HepG2 (cell line): ENCODE results near the gene RPS27L. TPM values are rescaled to one million over a fixed set of nuclear protein-coding genes. Genes with fewer than 3 reads are reported as not detected.

Source experiments
- AGO2 ChIP-seq: fragments of 200-400 bp; formaldehyde crosslinking; optimal IDR thresholded peaks from 2 replicates; pipeline ENCODE3; 2017; ENCODE audit warnings: mild to moderate bottlenecking, low read depth, low read length, moderate library complexity
- DNMT3B ChIP-seq: conservative IDR thresholded peaks from 2 replicates; pipeline ENCODE4 v1.6.1; 2016; ENCODE audit warnings: missing biosample characterization, control low read depth
- GPN1 ChIP-seq: sonication (generic); formaldehyde crosslinking; IDR thresholded peaks from 2 replicates; pipeline ENCODE4 v1.5.1; 2020; ENCODE audit warnings: missing genetic modification reagents, borderline replicate concordance
- KDM1A ChIP-seq: IDR thresholded peaks from 2 replicates; pipeline ENCODE4 v1.6.1; 2016; ENCODE audit warnings: missing compliant biosample characterization
- KLF6 ChIP-seq: IDR thresholded peaks from 2 replicates; pipeline ENCODE4 v1.8.0; 2016; ENCODE audit warnings: missing biosample characterization, missing genetic modification reagents
- MAFF ChIP-seq: IDR thresholded peaks from 2 replicates; pipeline ENCODE4 v1.6.1; 2011; ENCODE audit warnings: low read depth, low read length, improper control_type of control experiment
- PPARG ChIP-seq: conservative IDR thresholded peaks from 2 replicates; pipeline ENCODE4 v1.6.1; 2016; ENCODE audit warnings: missing biosample characterization, missing genetic modification reagents
- SP1 ChIP-seq, 2 experiments: fragments of 450-650 bp in 1 of 2; sonication (generic) in 1 of 2; formaldehyde crosslinking in 1 of 2; IDR thresholded peaks; 2 replicates each; pipeline versions ENCODE4 v1.4.0 to v1.6.1; 2016 to 2020; ENCODE audit warnings: missing genetic modification reagents in 1 of 2
- YEATS2 ChIP-seq: sonication (generic); formaldehyde crosslinking; IDR thresholded peaks from 2 replicates; pipeline ENCODE4 v1.4.0; 2020; ENCODE audit warnings: missing genetic modification reagents, borderline replicate concordance
- ZC3H4 ChIP-seq: sonication (generic); formaldehyde crosslinking; IDR thresholded peaks from 2 replicates; pipeline ENCODE4 v1.4.0; 2020; ENCODE audit warnings: missing genetic modification reagents, borderline replicate concordance
- ZFX ChIP-seq: sonication (generic); formaldehyde crosslinking; IDR thresholded peaks from 2 replicates; pipeline ENCODE4 v1.4.0; 2020; ENCODE audit warnings: mild to moderate bottlenecking, low read depth, missing genetic modification reagents, moderate library complexity
- ZNF333 ChIP-seq: sonication (generic); formaldehyde crosslinking; IDR thresholded peaks from 2 replicates; pipeline ENCODE4 v1.4.0; 2020; ENCODE audit warnings: mild to moderate bottlenecking, missing genetic modification reagents, borderline replicate concordance
- ZNF460 ChIP-seq: sonication (generic); formaldehyde crosslinking; IDR thresholded peaks from 2 replicates; pipeline ENCODE4 v1.5.1; 2020; ENCODE audit warnings: missing genetic modification reagents, mild to moderate bottlenecking, borderline replicate concordance
- ZNF567 ChIP-seq: sonication (generic); formaldehyde crosslinking; IDR thresholded peaks from 2 replicates; pipeline ENCODE4 v1.8.1; 2023; ENCODE audit warnings: mild to moderate bottlenecking, missing genetic modification reagents, borderline replicate concordance
- ZNF672 ChIP-seq: sonication (generic); formaldehyde crosslinking; IDR thresholded peaks from 2 replicates; pipeline ENCODE4 v1.8.1; 2022; ENCODE audit warnings: missing genetic modification reagents
- ZNF775 ChIP-seq: sonication (generic); formaldehyde crosslinking; IDR thresholded peaks from 2 replicates; pipeline ENCODE4 v1.4.0; 2020; ENCODE audit warnings: missing genetic modification reagents, mild to moderate bottlenecking, moderate library complexity, borderline replicate concordance
- ZSCAN30 ChIP-seq: sonication (generic); formaldehyde crosslinking; IDR thresholded peaks from 2 replicates; pipeline ENCODE4 v1.5.0; 2020; ENCODE audit warnings: mild to moderate bottlenecking, missing genetic modification reagents
- polyA plus RNA-seq, 8 experiments: library from polyadenylated mRNA; depleted of rRNA in 3 of 8; stranded (reverse) in 7 of 8; unstranded in 1 of 8; fragments of >200 nt; fragmentation: Illumina TruSeq in 4 of 8; extraction: Trizol in 4 of 8; gene quantifications; 2 replicates each; pipeline versions ENCODE4 v1.2.1 to v1.2.3, GENCODE V29; 2011 to 2016; ENCODE audit warnings: low read depth in 4 of 8, missing spikeins in 1 of 8, mixed read lengths in 1 of 8; ENCODE audit not compliant: insufficient read depth in 1 of 8
- total RNA-seq, 5 experiments: library from RNA; depleted of rRNA; stranded (reverse); fragments of >200 nt; fragmentation: Illumina TruSeq; extraction: Trizol; gene quantifications; 2 replicates each; pipeline ENCODE4 v1.2.3, GENCODE V29; 2016; ENCODE audit warnings: low read depth in 1 of 5
- TF ChIP-seq, protein P1 (sequence below): sonication (generic); formaldehyde crosslinking; IDR thresholded peaks from 2 replicates; pipeline ENCODE4 v1.5.1; 2020; ENCODE audit warnings: missing genetic modification reagents, mild to moderate bottlenecking, borderline replicate concordance
- TF ChIP-seq, protein P2 (sequence below): sonication (generic); formaldehyde crosslinking; IDR thresholded peaks from 2 replicates; pipeline ENCODE4 v1.5.1; 2020; ENCODE audit warnings: mild to moderate bottlenecking, missing genetic modification reagents, borderline replicate concordance
- TF ChIP-seq, protein P3 (sequence below): sonication (generic); formaldehyde crosslinking; IDR thresholded peaks from 2 replicates; pipeline ENCODE4 v1.8.1; 2023; ENCODE audit warnings: mild to moderate bottlenecking, inconsistent platforms, moderate library complexity, missing genetic modification reagents, borderline replicate concordance
- TF ChIP-seq, protein P4 (sequence below): IDR thresholded peaks from 2 replicates; pipeline ENCODE4 v1.6.1; 2016; ENCODE audit warnings: missing genetic modification reagents, missing compliant biosample characterization

Gene RPS27L
- total and polyA plus RNA-seq, 2 of the 13 experiments (the other 11 are each of a cell fraction or from before 2014, with no cell fraction given): 231 to 433 TPM

DNA sequence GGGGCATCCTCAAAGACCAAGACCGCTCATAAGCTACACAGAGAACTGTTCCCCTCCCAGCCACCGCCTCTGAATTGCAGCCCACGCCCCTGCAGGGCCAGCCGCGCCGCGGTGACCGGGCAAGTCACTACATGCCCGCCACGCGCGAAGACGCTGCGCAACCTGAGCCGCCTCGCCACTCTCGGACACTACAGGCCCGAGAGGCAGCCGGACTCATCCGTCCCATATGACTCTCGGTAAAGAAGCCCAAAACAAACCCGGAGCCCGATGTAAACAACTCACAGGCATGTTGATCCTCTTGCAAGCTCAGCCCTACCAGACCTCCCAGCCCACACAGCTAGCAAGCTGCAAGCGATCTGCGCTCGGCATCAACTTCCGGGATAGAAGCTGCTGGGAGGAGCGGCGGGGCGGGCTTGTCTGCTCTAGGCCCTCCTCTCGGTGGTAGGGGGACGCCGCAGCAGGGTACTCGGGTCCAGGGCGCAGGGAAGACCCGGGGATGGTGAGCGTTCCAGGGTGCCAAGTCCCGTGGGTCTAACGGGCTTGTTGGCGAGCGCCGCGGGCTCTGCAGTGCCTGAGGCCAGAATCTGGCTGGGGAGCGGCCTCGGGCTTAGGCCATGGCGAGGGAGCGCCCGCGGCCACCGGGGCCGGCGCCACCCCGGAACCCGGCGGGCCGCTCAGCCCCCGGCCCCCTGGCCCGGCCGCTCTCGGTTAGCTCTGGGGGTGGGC, at the start of gene RPS27L (continued):
- TF ChIP-seq, protein P1, sequence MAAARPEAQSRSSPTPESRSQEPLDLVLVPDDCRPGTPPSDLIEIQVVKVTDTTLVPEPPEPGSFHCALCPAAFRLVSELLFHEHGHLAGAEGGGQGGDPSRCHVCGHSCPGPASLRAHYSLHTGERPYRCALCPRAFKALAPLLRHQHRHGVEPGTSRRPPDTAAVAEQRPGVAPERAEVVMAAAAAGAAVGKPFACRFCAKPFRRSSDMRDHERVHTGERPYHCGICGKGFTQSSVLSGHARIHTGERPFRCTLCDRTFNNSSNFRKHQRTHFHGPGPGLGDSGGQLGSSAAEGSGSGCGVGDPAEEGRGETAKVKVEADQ: peak; percentile 40; the same call in 1 of the 2 replicates
- TF ChIP-seq ZNF775 (CRISPR knock-in tag): no peak
- TF ChIP-seq, protein P2, sequence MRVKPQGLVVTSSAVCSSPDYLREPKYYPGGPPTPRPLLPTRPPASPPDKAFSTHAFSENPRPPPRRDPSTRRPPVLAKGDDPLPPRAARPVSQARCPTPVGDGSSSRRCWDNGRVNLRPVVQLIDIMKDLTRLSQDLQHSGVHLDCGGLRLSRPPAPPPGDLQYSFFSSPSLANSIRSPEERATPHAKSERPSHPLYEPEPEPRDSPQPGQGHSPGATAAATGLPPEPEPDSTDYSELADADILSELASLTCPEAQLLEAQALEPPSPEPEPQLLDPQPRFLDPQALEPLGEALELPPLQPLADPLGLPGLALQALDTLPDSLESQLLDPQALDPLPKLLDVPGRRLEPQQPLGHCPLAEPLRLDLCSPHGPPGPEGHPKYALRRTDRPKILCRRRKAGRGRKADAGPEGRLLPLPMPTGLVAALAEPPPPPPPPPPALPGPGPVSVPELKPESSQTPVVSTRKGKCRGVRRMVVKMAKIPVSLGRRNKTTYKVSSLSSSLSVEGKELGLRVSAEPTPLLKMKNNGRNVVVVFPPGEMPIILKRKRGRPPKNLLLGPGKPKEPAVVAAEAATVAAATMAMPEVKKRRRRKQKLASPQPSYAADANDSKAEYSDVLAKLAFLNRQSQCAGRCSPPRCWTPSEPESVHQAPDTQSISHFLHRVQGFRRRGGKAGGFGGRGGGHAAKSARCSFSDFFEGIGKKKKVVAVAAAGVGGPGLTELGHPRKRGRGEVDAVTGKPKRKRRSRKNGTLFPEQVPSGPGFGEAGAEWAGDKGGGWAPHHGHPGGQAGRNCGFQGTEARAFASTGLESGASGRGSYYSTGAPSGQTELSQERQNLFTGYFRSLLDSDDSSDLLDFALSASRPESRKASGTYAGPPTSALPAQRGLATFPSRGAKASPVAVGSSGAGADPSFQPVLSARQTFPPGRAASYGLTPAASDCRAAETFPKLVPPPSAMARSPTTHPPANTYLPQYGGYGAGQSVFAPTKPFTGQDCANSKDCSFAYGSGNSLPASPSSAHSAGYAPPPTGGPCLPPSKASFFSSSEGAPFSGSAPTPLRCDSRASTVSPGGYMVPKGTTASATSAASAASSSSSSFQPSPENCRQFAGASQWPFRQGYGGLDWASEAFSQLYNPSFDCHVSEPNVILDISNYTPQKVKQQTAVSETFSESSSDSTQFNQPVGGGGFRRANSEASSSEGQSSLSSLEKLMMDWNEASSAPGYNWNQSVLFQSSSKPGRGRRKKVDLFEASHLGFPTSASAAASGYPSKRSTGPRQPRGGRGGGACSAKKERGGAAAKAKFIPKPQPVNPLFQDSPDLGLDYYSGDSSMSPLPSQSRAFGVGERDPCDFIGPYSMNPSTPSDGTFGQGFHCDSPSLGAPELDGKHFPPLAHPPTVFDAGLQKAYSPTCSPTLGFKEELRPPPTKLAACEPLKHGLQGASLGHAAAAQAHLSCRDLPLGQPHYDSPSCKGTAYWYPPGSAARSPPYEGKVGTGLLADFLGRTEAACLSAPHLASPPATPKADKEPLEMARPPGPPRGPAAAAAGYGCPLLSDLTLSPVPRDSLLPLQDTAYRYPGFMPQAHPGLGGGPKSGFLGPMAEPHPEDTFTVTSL (CRISPR knock-in tag): no peak; the same call in 1 of the 2 replicates
- TF ChIP-seq YEATS2 (CRISPR knock-in tag): peak; percentile 75; the same call in 1 of the 2 replicates
- TF ChIP-seq ZNF333 (CRISPR knock-in tag): 0 out of 2 replicates have a peak, but pooled peaks have one; percentile 17
- 0 out of 2 replicates have a peak, but pooled peaks have one; percentile 14 for TF ChIP-seq PPARG (CRISPR knock-in tag)
- no peak for TF ChIP-seq ZNF672 (CRISPR knock-in tag)
- TF ChIP-seq, protein P3, sequence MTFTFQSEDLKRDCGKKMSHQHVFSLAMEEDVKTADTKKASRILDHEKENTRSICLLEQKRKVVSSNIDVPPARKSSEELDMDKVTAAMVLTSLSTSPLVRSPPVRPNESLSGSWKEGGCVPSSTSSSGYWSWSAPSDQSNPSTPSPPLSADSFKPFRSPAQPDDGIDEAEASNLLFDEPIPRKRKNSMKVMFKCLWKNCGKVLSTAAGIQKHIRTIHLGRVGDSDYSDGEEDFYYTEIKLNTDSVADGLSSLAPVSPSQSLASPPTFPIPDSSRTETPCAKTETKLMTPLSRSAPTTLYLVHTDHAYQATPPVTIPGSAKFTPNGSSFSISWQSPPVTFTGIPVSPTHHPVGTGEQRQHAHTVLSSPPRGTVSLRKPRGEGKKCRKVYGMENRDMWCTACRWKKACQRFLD (CRISPR knock-in tag): peak; percentile 74; the same call in 1 of the 2 replicates
- 0 out of 2 replicates have a peak, but pooled peaks have one; percentile 41 for TF ChIP-seq KDM1A (CRISPR knock-in tag)
- no peak for TF ChIP-seq ZSCAN30 (CRISPR knock-in tag)
- TF ChIP-seq GPN1 (CRISPR knock-in tag): 0 out of 2 replicates have a peak, but pooled peaks have one; percentile 7
- TF ChIP-seq AGO2: peak; percentile 92
- TF ChIP-seq ZC3H4 (CRISPR knock-in tag): no peak
- TF ChIP-seq DNMT3B (CRISPR knock-in tag): peak; percentile 77; the same call in 1 of the 2 replicates
- TF ChIP-seq ZFX (CRISPR knock-in tag): peak; percentile 93
- TF ChIP-seq, protein P4, sequence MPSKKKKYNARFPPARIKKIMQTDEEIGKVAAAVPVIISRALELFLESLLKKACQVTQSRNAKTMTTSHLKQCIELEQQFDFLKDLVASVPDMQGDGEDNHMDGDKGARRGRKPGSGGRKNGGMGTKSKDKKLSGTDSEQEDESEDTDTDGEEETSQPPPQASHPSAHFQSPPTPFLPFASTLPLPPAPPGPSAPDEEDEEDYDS (CRISPR knock-in tag): peak; percentile 92
- TF ChIP-seq ZNF460 (CRISPR knock-in tag): no peak
- TF ChIP-seq SP1 (IDR thresholded peaks at IDR 0.05): no peak
- peak; percentile 74 for TF ChIP-seq SP1 (CRISPR knock-in tag; IDR thresholded peaks at IDR 0.05)
- 0 out of 2 replicates have a peak, but pooled peaks have one; percentile 6 for TF ChIP-seq MAFF
- peak; percentile 96 for TF ChIP-seq KLF6 (CRISPR knock-in tag)
- 0 out of 2 replicates have a peak, but pooled peaks have one; percentile 63 for TF ChIP-seq ZNF567 (CRISPR knock-in tag)
